ENCODE results near the gene P4HA2. TPM values are rescaled to one million over a fixed set of nuclear protein-coding genes. Genes with fewer than 3 reads are reported as not detected.
"Not testable (repeated sequence)": the region's sequence is repeated elsewhere in the genome, so short reads cannot be mapped to it uniquely, and the experiment has no call there.

P4HA2 gene
- total and polyA plus RNA-seq, 4 donors = 20.3 to 62.3 (median 37.2) TPM

DNA sequence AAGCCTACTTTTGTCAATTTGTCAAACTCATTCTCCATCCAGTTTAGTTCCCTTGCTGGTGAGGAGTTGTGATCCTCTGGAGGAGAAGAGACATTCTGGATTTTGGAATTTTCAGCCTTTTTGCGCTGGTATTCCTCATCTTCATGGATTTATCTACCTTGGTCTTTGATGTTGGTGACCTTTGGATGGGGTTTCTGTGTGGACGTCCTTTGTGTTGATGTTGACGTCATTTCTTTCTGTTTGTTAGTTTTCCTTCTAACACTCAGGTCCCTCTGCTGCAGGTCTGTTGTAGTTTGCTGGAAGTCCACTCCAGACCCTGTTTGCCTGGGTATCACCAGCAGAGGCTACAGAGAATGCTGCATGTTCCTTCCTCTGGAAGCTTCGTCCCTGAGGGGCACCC, 71.2 kb downstream of the P4HA2 start:
- ATAC-seq (ENCODE audit: insufficient read depth, low FRiP score) (no peak), DNase-seq (no peak)
- H3K9me3 ChIP-seq (ENCODE audit: control insufficient read depth in 4 of 4, insufficient read depth in 3 of 4, low read length in 3 of 4) = peaks cover 0 to 3% (median 2%) of the 10 kb centered on the region in 4 donors
- H3K4me3 ChIP-seq = no peak overlapping the region
- H3K27me3 ChIP-seq (ENCODE audit: control insufficient read depth in 3 of 3, insufficient read depth in 3 of 3, low read length in 2 of 3) = no peaks in the 10 kb centered on the region
- H3K27ac ChIP-seq (ENCODE audit: low read depth in 1 of 2, low read length in 1 of 2) = no peak overlapping the region
- no peaks in the 10 kb centered on the region for H3K4me1 ChIP-seq (ENCODE audit: control insufficient read depth in 5 of 5, insufficient read depth in 5 of 5, low read length in 5 of 5)
- H3K9ac ChIP-seq (ENCODE audit: insufficient read depth in 1 of 2, low read length in 2 of 2) = no peak overlapping the region
- TF ChIP-seq, protein P1, sequence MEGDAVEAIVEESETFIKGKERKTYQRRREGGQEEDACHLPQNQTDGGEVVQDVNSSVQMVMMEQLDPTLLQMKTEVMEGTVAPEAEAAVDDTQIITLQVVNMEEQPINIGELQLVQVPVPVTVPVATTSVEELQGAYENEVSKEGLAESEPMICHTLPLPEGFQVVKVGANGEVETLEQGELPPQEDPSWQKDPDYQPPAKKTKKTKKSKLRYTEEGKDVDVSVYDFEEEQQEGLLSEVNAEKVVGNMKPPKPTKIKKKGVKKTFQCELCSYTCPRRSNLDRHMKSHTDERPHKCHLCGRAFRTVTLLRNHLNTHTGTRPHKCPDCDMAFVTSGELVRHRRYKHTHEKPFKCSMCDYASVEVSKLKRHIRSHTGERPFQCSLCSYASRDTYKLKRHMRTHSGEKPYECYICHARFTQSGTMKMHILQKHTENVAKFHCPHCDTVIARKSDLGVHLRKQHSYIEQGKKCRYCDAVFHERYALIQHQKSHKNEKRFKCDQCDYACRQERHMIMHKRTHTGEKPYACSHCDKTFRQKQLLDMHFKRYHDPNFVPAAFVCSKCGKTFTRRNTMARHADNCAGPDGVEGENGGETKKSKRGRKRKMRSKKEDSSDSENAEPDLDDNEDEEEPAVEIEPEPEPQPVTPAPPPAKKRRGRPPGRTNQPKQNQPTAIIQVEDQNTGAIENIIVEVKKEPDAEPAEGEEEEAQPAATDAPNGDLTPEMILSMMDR (IDR thresholded peaks at IDR 0.05; ENCODE audit: control extremely low read depth, extremely low read depth) = no peak
- H3K36me3 ChIP-seq (ENCODE audit: control insufficient read depth in 4 of 4, insufficient read depth in 4 of 4, low read length in 4 of 4) = no peaks in the 10 kb centered on the region
- WGBS, 2 donors = 90 to 92% methylated on average over 4 of the region's 4 CpGs

DNA sequence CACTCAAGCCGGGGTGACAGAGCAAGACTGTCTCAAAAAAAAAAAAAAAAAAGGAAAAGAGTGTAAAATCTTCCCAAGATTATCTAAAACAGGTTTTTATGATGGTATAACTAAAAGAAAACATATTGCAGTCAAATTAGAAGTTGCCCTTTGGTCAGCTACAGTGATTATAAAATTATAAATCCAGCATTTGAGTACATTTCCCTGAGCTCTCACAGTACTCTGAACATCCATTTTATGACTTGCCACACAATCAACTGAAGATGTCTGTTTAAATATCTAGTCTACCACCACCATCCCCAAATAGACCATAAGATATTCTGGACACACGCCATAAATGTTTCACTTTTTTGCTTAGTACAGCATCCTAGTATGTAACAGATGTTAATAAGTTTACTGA, 77.1 kb downstream of the P4HA2 start:
- peaks cover 0 to 3% (median 0%) of the 10 kb centered on the region in 4 donors for H3K9me3 ChIP-seq (ENCODE audit: control insufficient read depth in 4 of 4, insufficient read depth in 3 of 4, low read length in 3 of 4)
- no peaks in the 10 kb centered on the region for H3K36me3 ChIP-seq (ENCODE audit: control insufficient read depth in 4 of 4, insufficient read depth in 4 of 4, low read length in 4 of 4)
- WGBS, 2 donors = 85% methylated on average over 2 of the region's 2 CpGs
- ATAC-seq (ENCODE audit: insufficient read depth, low FRiP score) = no peak
- no peaks in the 10 kb centered on the region for H3K4me1 ChIP-seq (ENCODE audit: control insufficient read depth in 5 of 5, insufficient read depth in 5 of 5, low read length in 5 of 5)
- no peak overlapping the region for H3K27ac ChIP-seq (ENCODE audit: low read depth in 1 of 2, low read length in 1 of 2)
- DNase-seq = peak in 2 of 3 donors; percentile 38 to 62
- H3K27me3 ChIP-seq (ENCODE audit: control insufficient read depth in 3 of 3, insufficient read depth in 3 of 3, low read length in 2 of 3) = no peaks in the 10 kb centered on the region
- no peak overlapping the region for H3K9ac ChIP-seq (ENCODE audit: insufficient read depth in 1 of 2, low read length in 2 of 2)
- H3K4me3 ChIP-seq = no peak overlapping the region
- TF ChIP-seq, protein P1 (IDR thresholded peaks at IDR 0.05; ENCODE audit: control extremely low read depth, extremely low read depth) = no peak

DNA sequence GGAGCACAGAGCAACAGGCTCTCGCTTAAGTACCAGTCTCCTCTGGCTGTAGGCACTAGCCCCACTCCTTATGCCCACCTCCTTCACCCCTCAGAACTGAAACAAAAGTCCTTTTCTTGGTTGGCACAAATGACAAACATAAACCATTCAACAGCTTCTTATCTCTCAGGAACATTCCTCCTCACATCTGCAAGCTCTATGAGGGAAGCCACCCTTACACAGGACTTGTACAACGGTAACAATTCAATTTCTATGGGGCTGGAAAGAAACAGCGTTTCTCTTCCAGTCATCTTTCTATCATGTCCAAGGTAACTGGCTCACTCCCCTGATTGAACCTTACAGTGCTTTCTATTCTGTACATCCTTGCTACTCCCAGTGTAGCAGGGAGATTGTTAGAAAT, 80.0 kb downstream of the P4HA2 start:
- Histone ChIP-seq H3K36me3 (ENCODE audit: control insufficient read depth in 4 of 4, insufficient read depth in 4 of 4, low read length in 4 of 4) (no peaks in the 10 kb centered on the region), H3K27ac (ENCODE audit: low read depth in 1 of 2, low read length in 1 of 2) (no peak overlapping the region), H3K9ac (ENCODE audit: insufficient read depth in 1 of 2, low read length in 2 of 2) (no peak overlapping the region), H3K27me3 (ENCODE audit: control insufficient read depth in 3 of 3, insufficient read depth in 3 of 3, low read length in 2 of 3) (no peaks in the 10 kb centered on the region), H3K9me3 (ENCODE audit: control insufficient read depth in 4 of 4, insufficient read depth in 3 of 4, low read length in 3 of 4) (peaks cover 0 to 12% (median 2%) of the 10 kb centered on the region in 4 donors), H3K4me1 (ENCODE audit: control insufficient read depth in 5 of 5, insufficient read depth in 5 of 5, low read length in 5 of 5) (no peaks in the 10 kb centered on the region), H3K4me3 (no peak overlapping the region)
- 77 to 86% methylated on average over 3 of the region's 3 CpGs for WGBS, 2 donors
- DNase-seq (no peak), ATAC-seq (ENCODE audit: insufficient read depth, low FRiP score) (no peak)
- TF ChIP-seq, protein P1 (IDR thresholded peaks at IDR 0.05; ENCODE audit: control extremely low read depth, extremely low read depth) = no peak

DNA sequence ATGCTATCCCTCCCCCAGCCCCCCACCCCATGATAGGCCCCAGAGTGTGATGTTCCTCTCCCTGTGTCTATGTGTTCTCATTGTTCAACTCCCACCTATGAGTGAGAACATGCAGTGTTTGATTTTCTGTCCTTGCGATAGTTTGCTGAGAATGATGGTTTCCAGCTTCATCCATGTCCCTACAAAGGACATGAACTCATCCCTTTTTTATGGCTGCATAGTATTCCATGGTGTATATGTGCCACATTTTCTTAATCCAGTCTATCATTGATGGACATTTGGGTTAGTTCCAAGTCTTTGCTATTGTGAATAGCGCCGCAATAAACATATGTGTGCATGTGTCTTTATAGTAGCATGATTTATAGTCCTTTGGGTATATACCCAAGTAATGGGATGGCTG, 82.3 kb downstream of the P4HA2 start:
- not testable (repeated sequence) for H3K36me3 ChIP-seq (ENCODE audit: control insufficient read depth in 4 of 4, insufficient read depth in 4 of 4, low read length in 4 of 4); H3K27me3 ChIP-seq (ENCODE audit: control insufficient read depth in 3 of 3, insufficient read depth in 3 of 3, low read length in 2 of 3); H3K4me3 ChIP-seq; DNase-seq; H3K27ac ChIP-seq (ENCODE audit: low read depth in 1 of 2, low read length in 1 of 2); ATAC-seq (ENCODE audit: insufficient read depth, low FRiP score); H3K9ac ChIP-seq (ENCODE audit: insufficient read depth in 1 of 2, low read length in 2 of 2); H3K4me1 ChIP-seq (ENCODE audit: control insufficient read depth in 5 of 5, insufficient read depth in 5 of 5, low read length in 5 of 5); H3K9me3 ChIP-seq (ENCODE audit: control insufficient read depth in 4 of 4, insufficient read depth in 3 of 4, low read length in 3 of 4)
- 94 to 100% methylated on average over 3 of the region's 3 CpGs for WGBS, 2 donors
